T-helper 1 cell treated with Interleukin-12 subunit alpha and Interleukin-12 subunit beta and Interleukin-4 antibody, amounts not matched to agents 30 μg/mL and 1 μg/mL, for 36 hours (primary cell): ENCODE results near the gene BDH1.
"Not testable (repeated sequence)": the region's sequence is repeated elsewhere in the genome, so short reads cannot be mapped to it uniquely, and the experiment has no call there.

ENCODE experiments used
- H3K27ac Mint-ChIP-seq: one replicate; pipeline ENCODE4 v1.8.0; 2021; ENCODE audit warnings: mild to moderate bottlenecking, mixed read lengths
- H3K27me3 Mint-ChIP-seq: one replicate; pipeline ENCODE4 v1.8.0; 2021; ENCODE audit warnings: low read depth, mixed read lengths
- H3K36me3 Mint-ChIP-seq: one replicate; pipeline ENCODE4 v1.8.0; 2021; ENCODE audit warnings: low read depth, mixed read lengths
- H3K4me1 Mint-ChIP-seq: one replicate; pipeline ENCODE4 v1.8.0; 2021; ENCODE audit warnings: low read depth, mixed read lengths
- H3K4me3 Mint-ChIP-seq: one replicate; pipeline ENCODE4 v1.8.0; 2021; ENCODE audit warnings: mild to moderate bottlenecking, moderate library complexity, mixed read lengths
- H3K9me3 Mint-ChIP-seq: one replicate; pipeline ENCODE4 v1.8.0; 2021; ENCODE audit warnings: mixed read lengths

BDH1 gene

GRCh38 chr3:197590313-197590962 lies 34.7 kb upstream of the BDH1 start:
- Mint-ChIP-seq H3K4me1 (peaks cover 32% of the 10 kb centered on the region), H3K36me3 (peaks cover 4% of the 10 kb centered on the region), H3K27ac (no peak overlapping the region), H3K9me3 (no peaks in the 10 kb centered on the region), H3K27me3 (no peaks in the 10 kb centered on the region), H3K4me3 (no peak overlapping the region)

GRCh38 chr3:197589545-197589944 lies 33.8 kb upstream of the BDH1 start:
- no peaks in the 10 kb centered on the region for H3K9me3 Mint-ChIP-seq
- H3K36me3 Mint-ChIP-seq: peaks cover 4% of the 10 kb centered on the region
- no peak overlapping the region for H3K4me3 Mint-ChIP-seq
- no peak overlapping the region for H3K27ac Mint-ChIP-seq
- H3K27me3 Mint-ChIP-seq: no peaks in the 10 kb centered on the region
- H3K4me1 Mint-ChIP-seq: peaks cover 31% of the 10 kb centered on the region

- not testable (repeated sequence) for H3K4me3 Mint-ChIP-seq, H3K36me3 Mint-ChIP-seq, H3K27ac Mint-ChIP-seq, H3K27me3 Mint-ChIP-seq, H3K9me3 Mint-ChIP-seq
- H3K4me1 Mint-ChIP-seq: peaks cover 17% of the 10 kb centered on the region
Observed at GRCh38 chr3:197586768-197587167, 31.0 kb upstream of the BDH1 start.

- Mint-ChIP-seq H3K27me3 (no peaks in the 10 kb centered on the region), H3K27ac (no peak overlapping the region), H3K4me1 (peaks cover 12% of the 10 kb centered on the region), H3K4me3 (no peak overlapping the region), H3K36me3 (no peaks in the 10 kb centered on the region), H3K9me3 (no peaks in the 10 kb centered on the region)
Observed at GRCh38 chr3:197586181-197586580, 30.4 kb upstream of the BDH1 start.

GRCh38 chr3:197584733-197585132 lies 29.0 kb upstream of the BDH1 start:
- Mint-ChIP-seq H3K27me3 (no peaks in the 10 kb centered on the region), H3K9me3 (no peaks in the 10 kb centered on the region), H3K27ac (no peak overlapping the region), H3K4me1 (peaks cover 4% of the 10 kb centered on the region), H3K36me3 (no peaks in the 10 kb centered on the region), H3K4me3 (no peak overlapping the region)

GRCh38 chr3:197583371-197583770 lies 27.6 kb upstream of the BDH1 start:
- Mint-ChIP-seq H3K4me1 (peaks cover 4% of the 10 kb centered on the region), H3K36me3 (no peaks in the 10 kb centered on the region), H3K9me3 (no peaks in the 10 kb centered on the region), H3K27me3 (no peaks in the 10 kb centered on the region), H3K27ac (no peak overlapping the region), H3K4me3 (no peak overlapping the region)

GRCh38 chr3:197580253-197580691 lies 24.5 kb upstream of the BDH1 start:
- no peak overlapping the region for H3K27ac Mint-ChIP-seq
- no peaks in the 10 kb centered on the region for H3K36me3 Mint-ChIP-seq
- no peaks in the 10 kb centered on the region for H3K4me1 Mint-ChIP-seq
- H3K9me3 Mint-ChIP-seq: no peaks in the 10 kb centered on the region
- no peaks in the 10 kb centered on the region for H3K27me3 Mint-ChIP-seq
- H3K4me3 Mint-ChIP-seq: no peak overlapping the region

GRCh38 chr3:197578376-197578775 lies 22.6 kb upstream of the BDH1 start:
- Mint-ChIP-seq H3K27ac (no peak overlapping the region), H3K9me3 (no peaks in the 10 kb centered on the region), H3K27me3 (peaks cover 8% of the 10 kb centered on the region), H3K4me3 (no peak overlapping the region), H3K4me1 (peaks cover 2% of the 10 kb centered on the region), H3K36me3 (peaks cover 2% of the 10 kb centered on the region)

- Mint-ChIP-seq H3K27ac (no peak overlapping the region), H3K27me3 (peaks cover 8% of the 10 kb centered on the region), H3K36me3 (peaks cover 2% of the 10 kb centered on the region), H3K4me3 (no peak overlapping the region), H3K9me3 (no peaks in the 10 kb centered on the region), H3K4me1 (peaks cover 2% of the 10 kb centered on the region)
Observed at GRCh38 chr3:197577366-197578074, 21.8 kb upstream of the BDH1 start.

GRCh38 chr3:197576838-197577237 lies 21.1 kb upstream of the BDH1 start:
- no peaks in the 10 kb centered on the region for H3K9me3 Mint-ChIP-seq
- H3K4me1 Mint-ChIP-seq: peaks cover 2% of the 10 kb centered on the region
- no peak overlapping the region for H3K4me3 Mint-ChIP-seq

GRCh38 chr3:197575362-197575761 lies 19.6 kb upstream of the BDH1 start:
- peaks cover 2% of the 10 kb centered on the region for H3K4me1 Mint-ChIP-seq
- no peak overlapping the region for H3K4me3 Mint-ChIP-seq
- peaks cover 8% of the 10 kb centered on the region for H3K9me3 Mint-ChIP-seq
- H3K27me3 Mint-ChIP-seq: peaks cover 8% of the 10 kb centered on the region
- H3K36me3 Mint-ChIP-seq: peaks cover 4% of the 10 kb centered on the region
- H3K27ac Mint-ChIP-seq: no peak overlapping the region

More at GRCh38 chr3:197576838-197577237, 21.1 kb upstream of the BDH1 start:
- H3K36me3 Mint-ChIP-seq: peaks cover 2% of the 10 kb centered on the region
- no peak overlapping the region for H3K27ac Mint-ChIP-seq
- peaks cover 8% of the 10 kb centered on the region for H3K27me3 Mint-ChIP-seq

- not testable (repeated sequence) for H3K36me3 Mint-ChIP-seq
Observed at GRCh38 chr3:197574396-197574991, 18.7 kb upstream of the BDH1 start.

GRCh38 chr3:197573048-197573767 lies 17.4 kb upstream of the BDH1 start:
- Mint-ChIP-seq H3K27ac (no peak overlapping the region), H3K4me3 (no peak overlapping the region), H3K27me3 (peaks cover 11% of the 10 kb centered on the region), H3K4me1 (peaks cover 2% of the 10 kb centered on the region), H3K9me3 (peaks cover 19% of the 10 kb centered on the region), H3K36me3 (peaks cover 4% of the 10 kb centered on the region)

More at GRCh38 chr3:197574396-197574991, 18.7 kb upstream of the BDH1 start:
- H3K4me3 Mint-ChIP-seq, H3K27ac Mint-ChIP-seq, H3K4me1 Mint-ChIP-seq, H3K27me3 Mint-ChIP-seq: not testable (repeated sequence)
- H3K9me3 Mint-ChIP-seq: peaks cover 15% of the 10 kb centered on the region

GRCh38 chr3:197571880-197572172 lies 16.1 kb upstream of the BDH1 start:
- peaks cover 22% of the 10 kb centered on the region for H3K27me3 Mint-ChIP-seq
- not testable (repeated sequence) for H3K4me3 Mint-ChIP-seq, H3K27ac Mint-ChIP-seq, H3K36me3 Mint-ChIP-seq, H3K4me1 Mint-ChIP-seq
- H3K9me3 Mint-ChIP-seq: peaks cover 30% of the 10 kb centered on the region
